HEK293 (cell line): ENCODE results near the gene RPS15.

Experiments used
- GLIS1 ChIP-seq: fragments of 450-650 bp; formaldehyde crosslinking; IDR thresholded peaks from 2 replicates; pipeline ENCODE4 v1.5.1; 2016; ENCODE audit warnings: missing biosample characterization, missing genetic modification characterization
- KLF10 ChIP-seq: fragments of 450-650 bp; IDR thresholded peaks from 2 replicates; pipeline ENCODE4 v1.5.1; 2018; ENCODE audit warnings: missing biosample characterization, mild to moderate bottlenecking, missing genetic modification characterization
- ZBTB8A ChIP-seq: fragments of 450-650 bp; formaldehyde crosslinking; IDR thresholded peaks from 2 replicates; pipeline ENCODE4 v1.5.1; 2016; ENCODE audit warnings: missing biosample characterization, missing genetic modification characterization
- ZEB2 ChIP-seq: fragments of 450-650 bp; formaldehyde crosslinking; IDR thresholded peaks from 2 replicates; pipeline ENCODE4 v1.5.1; 2016; ENCODE audit warnings: missing biosample characterization, missing genetic modification characterization
- ZIC2 ChIP-seq: fragments of 450-650 bp; formaldehyde crosslinking; IDR thresholded peaks from 2 replicates; pipeline ENCODE4 v1.5.1; 2016; ENCODE audit warnings: missing biosample characterization, missing genetic modification characterization
- ZNF155 ChIP-seq: fragments of 450-650 bp; formaldehyde crosslinking; IDR thresholded peaks from 2 replicates; pipeline ENCODE4 v1.5.1; 2016; ENCODE audit warnings: missing biosample characterization, missing genetic modification characterization
- ZNF175 ChIP-seq: fragments of 450-650 bp; formaldehyde crosslinking; IDR thresholded peaks from 2 replicates; pipeline ENCODE4 v1.5.1; 2016; ENCODE audit warnings: missing biosample characterization, missing genetic modification characterization
- ZNF266 ChIP-seq: fragments of 450-650 bp; formaldehyde crosslinking; IDR thresholded peaks from 2 replicates; pipeline ENCODE4 v1.5.1; 2016; ENCODE audit warnings: missing biosample characterization, missing genetic modification characterization, low read depth
- ZNF37A ChIP-seq: fragments of 450-650 bp; IDR thresholded peaks from 2 replicates; pipeline ENCODE4 v1.5.1; 2018; ENCODE audit warnings: missing biosample characterization, missing genetic modification characterization
- ZNF561 ChIP-seq: fragments of 450-650 bp; IDR thresholded peaks from 2 replicates; pipeline ENCODE4 v1.5.1; 2018; ENCODE audit warnings: missing biosample characterization, missing genetic modification characterization, borderline replicate concordance
- ZNF600 ChIP-seq: fragments of 450-650 bp; formaldehyde crosslinking; IDR thresholded peaks from 2 replicates; pipeline ENCODE4 v1.5.1; 2016; ENCODE audit warnings: missing biosample characterization, missing genetic modification characterization
- TF ChIP-seq, protein P1 (sequence below): fragments of 450-650 bp; formaldehyde crosslinking; optimal IDR thresholded peaks from 2 replicates; pipeline ENCODE3; 2016; ENCODE audit warnings: missing biosample characterization, mild to moderate bottlenecking, missing genetic modification characterization
- TF ChIP-seq, protein P2 (sequence below): fragments of 450-650 bp; formaldehyde crosslinking; IDR thresholded peaks from 2 replicates; pipeline ENCODE4 v1.5.1; 2016; ENCODE audit warnings: missing biosample characterization, missing genetic modification characterization
- TF ChIP-seq, protein P3 (sequence below): fragments of 450-650 bp; formaldehyde crosslinking; IDR thresholded peaks from 2 replicates; pipeline ENCODE4 v1.5.1; 2016; ENCODE audit warnings: missing biosample characterization, missing genetic modification characterization
- TF ChIP-seq, protein P4 (sequence below): fragments of 450-650 bp; IDR thresholded peaks from 2 replicates; pipeline ENCODE4 v1.5.1; 2018; ENCODE audit warnings: missing biosample characterization, missing genetic modification characterization
- TF ChIP-seq, protein P5 (sequence below): fragments of 450-650 bp; formaldehyde crosslinking; IDR thresholded peaks from 2 replicates; pipeline ENCODE4 v1.5.1; 2016; ENCODE audit warnings: missing biosample characterization, missing genetic modification characterization
- TF ChIP-seq, protein P6 (sequence below): fragments of 450-650 bp; formaldehyde crosslinking; IDR thresholded peaks from 2 replicates; pipeline ENCODE4 v1.5.1; 2016; ENCODE audit warnings: missing biosample characterization, missing genetic modification characterization
- TF ChIP-seq, protein P7 (sequence below): fragments of 450-650 bp; formaldehyde crosslinking; IDR thresholded peaks from 2 replicates; pipeline ENCODE4 v1.5.1; 2016; ENCODE audit warnings: missing biosample characterization, missing genetic modification characterization

RPS15 gene

DNA sequence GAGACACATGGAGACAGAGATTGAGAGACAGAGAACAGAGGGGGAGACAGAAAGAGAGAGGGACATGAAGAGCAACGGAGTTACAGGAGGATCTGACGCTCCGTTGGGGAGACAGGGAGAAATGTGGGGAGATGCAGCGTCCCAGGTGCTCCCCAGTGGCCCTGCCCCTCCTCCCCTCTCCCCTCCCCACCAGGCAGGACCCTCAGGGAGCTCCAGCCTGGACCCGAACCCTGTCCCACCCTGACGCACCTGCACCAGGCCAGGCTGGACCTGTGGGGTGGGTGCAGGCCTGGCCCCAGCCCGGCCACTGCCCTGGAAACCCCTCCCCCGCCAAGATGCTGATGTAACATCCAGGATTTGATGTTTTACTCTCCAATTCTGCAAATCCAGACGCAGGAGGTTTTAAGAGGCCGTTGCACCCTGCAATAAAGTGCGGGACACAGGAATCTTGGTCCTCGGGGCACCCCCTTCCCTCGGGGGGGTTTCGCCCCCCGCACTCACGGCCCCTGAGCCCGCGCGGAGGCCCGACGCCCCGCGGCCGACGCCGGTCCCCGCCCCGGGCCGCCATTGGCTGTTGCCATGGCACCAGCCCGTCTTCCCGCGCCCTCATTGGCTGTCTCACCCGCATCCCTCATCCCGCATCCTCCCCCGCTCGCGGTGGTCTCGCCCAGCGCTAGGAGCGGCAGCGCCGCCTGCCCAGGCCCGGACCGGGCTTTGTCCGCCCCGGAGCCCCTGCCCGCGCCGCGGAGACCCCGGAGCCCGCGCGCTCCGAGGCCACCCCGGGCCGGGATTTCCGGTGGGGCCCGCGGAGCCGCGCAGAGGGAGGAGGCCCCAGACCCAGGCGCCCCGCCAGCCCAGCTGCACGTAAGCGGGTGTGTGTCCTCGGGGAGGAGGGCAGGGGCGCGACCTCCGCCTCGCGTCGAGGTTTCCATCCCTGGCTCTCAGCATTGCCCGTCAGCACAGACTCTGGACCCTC is 11.6 kb downstream of the RPS15 start, which contains the start of gene APC2 (continued):
- TF ChIP-seq, protein P1, sequence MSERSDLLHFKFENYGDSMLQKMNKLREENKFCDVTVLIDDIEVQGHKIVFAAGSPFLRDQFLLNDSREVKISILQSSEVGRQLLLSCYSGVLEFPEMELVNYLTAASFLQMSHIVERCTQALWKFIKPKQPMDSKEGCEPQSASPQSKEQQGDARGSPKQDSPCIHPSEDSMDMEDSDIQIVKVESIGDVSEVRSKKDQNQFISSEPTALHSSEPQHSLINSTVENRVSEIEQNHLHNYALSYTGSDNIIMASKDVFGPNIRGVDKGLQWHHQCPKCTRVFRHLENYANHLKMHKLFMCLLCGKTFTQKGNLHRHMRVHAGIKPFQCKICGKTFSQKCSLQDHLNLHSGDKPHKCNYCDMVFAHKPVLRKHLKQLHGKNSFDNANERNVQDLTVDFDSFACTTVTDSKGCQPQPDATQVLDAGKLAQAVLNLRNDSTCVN = peak; percentile 39
- TF ChIP-seq KLF10 (tag by site-specific recombination) = 0 out of 2 replicates have a peak, but pooled peaks have one; percentile 28
- TF ChIP-seq, protein P2, sequence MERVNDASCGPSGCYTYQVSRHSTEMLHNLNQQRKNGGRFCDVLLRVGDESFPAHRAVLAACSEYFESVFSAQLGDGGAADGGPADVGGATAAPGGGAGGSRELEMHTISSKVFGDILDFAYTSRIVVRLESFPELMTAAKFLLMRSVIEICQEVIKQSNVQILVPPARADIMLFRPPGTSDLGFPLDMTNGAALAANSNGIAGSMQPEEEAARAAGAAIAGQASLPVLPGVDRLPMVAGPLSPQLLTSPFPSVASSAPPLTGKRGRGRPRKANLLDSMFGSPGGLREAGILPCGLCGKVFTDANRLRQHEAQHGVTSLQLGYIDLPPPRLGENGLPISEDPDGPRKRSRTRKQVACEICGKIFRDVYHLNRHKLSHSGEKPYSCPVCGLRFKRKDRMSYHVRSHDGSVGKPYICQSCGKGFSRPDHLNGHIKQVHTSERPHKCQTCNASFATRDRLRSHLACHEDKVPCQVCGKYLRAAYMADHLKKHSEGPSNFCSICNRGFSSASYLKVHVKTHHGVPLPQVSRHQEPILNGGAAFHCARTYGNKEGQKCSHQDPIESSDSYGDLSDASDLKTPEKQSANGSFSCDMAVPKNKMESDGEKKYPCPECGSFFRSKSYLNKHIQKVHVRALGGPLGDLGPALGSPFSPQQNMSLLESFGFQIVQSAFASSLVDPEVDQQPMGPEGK (tag by site-specific recombination) = peak; percentile 94
- TF ChIP-seq ZNF600 (tag by site-specific recombination) = peak; percentile 52; the same call in 1 of the 2 replicates
- TF ChIP-seq ZNF561 = peak; percentile 42; the same call in 1 of the 2 replicates
- TF ChIP-seq ZNF266 (tag by site-specific recombination) = no peak
- no peak for TF ChIP-seq ZNF37A (tag by site-specific recombination)
- peak; percentile 65 for TF ChIP-seq GLIS1
- TF ChIP-seq, protein P3, sequence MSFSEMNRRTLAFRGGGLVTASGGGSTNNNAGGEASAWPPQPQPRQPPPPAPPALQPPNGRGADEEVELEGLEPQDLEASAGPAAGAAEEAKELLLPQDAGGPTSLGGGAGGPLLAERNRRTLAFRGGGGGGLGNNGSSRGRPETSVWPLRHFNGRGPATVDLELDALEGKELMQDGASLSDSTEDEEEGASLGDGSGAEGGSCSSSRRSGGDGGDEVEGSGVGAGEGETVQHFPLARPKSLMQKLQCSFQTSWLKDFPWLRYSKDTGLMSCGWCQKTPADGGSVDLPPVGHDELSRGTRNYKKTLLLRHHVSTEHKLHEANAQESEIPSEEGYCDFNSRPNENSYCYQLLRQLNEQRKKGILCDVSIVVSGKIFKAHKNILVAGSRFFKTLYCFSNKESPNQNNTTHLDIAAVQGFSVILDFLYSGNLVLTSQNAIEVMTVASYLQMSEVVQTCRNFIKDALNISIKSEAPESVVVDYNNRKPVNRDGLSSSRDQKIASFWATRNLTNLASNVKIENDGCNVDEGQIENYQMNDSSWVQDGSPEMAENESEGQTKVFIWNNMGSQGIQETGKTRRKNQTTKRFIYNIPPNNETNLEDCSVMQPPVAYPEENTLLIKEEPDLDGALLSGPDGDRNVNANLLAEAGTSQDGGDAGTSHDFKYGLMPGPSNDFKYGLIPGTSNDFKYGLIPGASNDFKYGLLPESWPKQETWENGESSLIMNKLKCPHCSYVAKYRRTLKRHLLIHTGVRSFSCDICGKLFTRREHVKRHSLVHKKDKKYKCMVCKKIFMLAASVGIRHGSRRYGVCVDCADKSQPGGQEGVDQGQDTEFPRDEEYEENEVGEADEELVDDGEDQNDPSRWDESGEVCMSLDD (tag by site-specific recombination) = peak; percentile 57; the same call in 1 of the 2 replicates
- TF ChIP-seq ZIC2 (tag by site-specific recombination) = 0 out of 2 replicates have a peak, but pooled peaks have one; percentile 9
- TF ChIP-seq ZEB2 (tag by site-specific recombination) = 0 out of 2 replicates have a peak, but pooled peaks have one; percentile 39
- TF ChIP-seq, protein P4, sequence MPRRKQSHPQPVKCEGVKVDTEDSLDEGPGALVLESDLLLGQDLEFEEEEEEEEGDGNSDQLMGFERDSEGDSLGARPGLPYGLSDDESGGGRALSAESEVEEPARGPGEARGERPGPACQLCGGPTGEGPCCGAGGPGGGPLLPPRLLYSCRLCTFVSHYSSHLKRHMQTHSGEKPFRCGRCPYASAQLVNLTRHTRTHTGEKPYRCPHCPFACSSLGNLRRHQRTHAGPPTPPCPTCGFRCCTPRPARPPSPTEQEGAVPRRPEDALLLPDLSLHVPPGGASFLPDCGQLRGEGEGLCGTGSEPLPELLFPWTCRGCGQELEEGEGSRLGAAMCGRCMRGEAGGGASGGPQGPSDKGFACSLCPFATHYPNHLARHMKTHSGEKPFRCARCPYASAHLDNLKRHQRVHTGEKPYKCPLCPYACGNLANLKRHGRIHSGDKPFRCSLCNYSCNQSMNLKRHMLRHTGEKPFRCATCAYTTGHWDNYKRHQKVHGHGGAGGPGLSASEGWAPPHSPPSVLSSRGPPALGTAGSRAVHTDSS (tag by site-specific recombination) = 0 out of 2 replicates have a peak, but pooled peaks have one; percentile 17
- TF ChIP-seq ZNF175 (tag by site-specific recombination) = no peak
- TF ChIP-seq, protein P5, sequence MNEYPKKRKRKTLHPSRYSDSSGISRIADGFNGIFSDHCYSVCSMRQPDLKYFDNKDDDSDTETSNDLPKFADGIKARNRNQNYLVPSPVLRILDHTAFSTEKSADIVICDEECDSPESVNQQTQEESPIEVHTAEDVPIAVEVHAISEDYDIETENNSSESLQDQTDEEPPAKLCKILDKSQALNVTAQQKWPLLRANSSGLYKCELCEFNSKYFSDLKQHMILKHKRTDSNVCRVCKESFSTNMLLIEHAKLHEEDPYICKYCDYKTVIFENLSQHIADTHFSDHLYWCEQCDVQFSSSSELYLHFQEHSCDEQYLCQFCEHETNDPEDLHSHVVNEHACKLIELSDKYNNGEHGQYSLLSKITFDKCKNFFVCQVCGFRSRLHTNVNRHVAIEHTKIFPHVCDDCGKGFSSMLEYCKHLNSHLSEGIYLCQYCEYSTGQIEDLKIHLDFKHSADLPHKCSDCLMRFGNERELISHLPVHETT = no peak
- peak; percentile 45 for TF ChIP-seq ZBTB8A (tag by site-specific recombination)
- TF ChIP-seq ZNF155 (tag by site-specific recombination) = no peak
- TF ChIP-seq, protein P6, sequence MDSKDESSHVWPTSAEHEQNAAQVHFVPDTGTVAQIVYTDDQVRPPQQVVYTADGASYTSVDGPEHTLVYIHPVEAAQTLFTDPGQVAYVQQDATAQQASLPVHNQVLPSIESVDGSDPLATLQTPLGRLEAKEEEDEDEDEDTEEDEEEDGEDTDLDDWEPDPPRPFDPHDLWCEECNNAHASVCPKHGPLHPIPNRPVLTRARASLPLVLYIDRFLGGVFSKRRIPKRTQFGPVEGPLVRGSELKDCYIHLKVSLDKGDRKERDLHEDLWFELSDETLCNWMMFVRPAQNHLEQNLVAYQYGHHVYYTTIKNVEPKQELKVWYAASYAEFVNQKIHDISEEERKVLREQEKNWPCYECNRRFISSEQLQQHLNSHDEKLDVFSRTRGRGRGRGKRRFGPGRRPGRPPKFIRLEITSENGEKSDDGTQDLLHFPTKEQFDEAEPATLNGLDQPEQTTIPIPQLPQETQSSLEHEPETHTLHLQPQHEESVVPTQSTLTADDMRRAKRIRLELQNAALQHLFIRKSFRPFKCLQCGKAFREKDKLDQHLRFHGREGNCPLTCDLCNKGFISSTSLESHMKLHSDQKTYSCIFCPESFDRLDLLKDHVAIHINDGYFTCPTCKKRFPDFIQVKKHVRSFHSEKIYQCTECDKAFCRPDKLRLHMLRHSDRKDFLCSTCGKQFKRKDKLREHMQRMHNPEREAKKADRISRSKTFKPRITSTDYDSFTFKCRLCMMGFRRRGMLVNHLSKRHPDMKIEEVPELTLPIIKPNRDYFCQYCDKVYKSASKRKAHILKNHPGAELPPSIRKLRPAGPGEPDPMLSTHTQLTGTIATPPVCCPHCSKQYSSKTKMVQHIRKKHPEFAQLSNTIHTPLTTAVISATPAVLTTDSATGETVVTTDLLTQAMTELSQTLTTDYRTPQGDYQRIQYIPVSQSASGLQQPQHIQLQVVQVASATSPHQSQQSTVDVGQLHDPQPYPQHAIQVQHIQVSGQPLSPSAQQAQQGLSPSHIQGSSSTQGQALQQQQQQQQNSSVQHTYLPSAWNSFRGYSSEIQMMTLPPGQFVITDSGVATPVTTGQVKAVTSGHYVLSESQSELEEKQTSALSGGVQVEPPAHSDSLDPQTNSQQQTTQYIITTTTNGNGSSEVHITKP = peak; percentile 88
- TF ChIP-seq, protein P7, sequence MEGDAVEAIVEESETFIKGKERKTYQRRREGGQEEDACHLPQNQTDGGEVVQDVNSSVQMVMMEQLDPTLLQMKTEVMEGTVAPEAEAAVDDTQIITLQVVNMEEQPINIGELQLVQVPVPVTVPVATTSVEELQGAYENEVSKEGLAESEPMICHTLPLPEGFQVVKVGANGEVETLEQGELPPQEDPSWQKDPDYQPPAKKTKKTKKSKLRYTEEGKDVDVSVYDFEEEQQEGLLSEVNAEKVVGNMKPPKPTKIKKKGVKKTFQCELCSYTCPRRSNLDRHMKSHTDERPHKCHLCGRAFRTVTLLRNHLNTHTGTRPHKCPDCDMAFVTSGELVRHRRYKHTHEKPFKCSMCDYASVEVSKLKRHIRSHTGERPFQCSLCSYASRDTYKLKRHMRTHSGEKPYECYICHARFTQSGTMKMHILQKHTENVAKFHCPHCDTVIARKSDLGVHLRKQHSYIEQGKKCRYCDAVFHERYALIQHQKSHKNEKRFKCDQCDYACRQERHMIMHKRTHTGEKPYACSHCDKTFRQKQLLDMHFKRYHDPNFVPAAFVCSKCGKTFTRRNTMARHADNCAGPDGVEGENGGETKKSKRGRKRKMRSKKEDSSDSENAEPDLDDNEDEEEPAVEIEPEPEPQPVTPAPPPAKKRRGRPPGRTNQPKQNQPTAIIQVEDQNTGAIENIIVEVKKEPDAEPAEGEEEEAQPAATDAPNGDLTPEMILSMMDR (tag by site-specific recombination) = no peak
